ENCODE data around the gene ITGB1. TPM values are rescaled to one million over a fixed set of nuclear protein-coding genes. Genes with fewer than 3 reads are reported as not detected.

Gene ITGB1
- total RNA-seq, 1 experiment from 2014 or later = 317 TPM

GRCh38 chr10:32953277-32953927 lies 4.6 kb downstream of the ITGB1 start (continued):
- TF ChIP-seq ATF2 (CRISPR knock-in tag; IDR thresholded peaks at IDR 0.05; ENCODE audit: borderline replicate concordance, low read depth) (no peak), ZNF423 (CRISPR knock-in tag; IDR thresholded peaks at IDR 0.05) (no peak)

- CTCF ChIA-PET = no interaction called here
- POLR2A ChIA-PET = interaction anchor here (1.4 kb wide), 1 partner anchor 14 kb away, joined by 3 read pairs; no protein-coding TSS in a partner anchor
Measured at GRCh38 chr10:32952541-32953276, 5.3 kb downstream of the ITGB1 start.

GRCh38 chr10:32952094-32952493 lies 5.9 kb downstream of the ITGB1 start:
- Mint-ChIP-seq H3K36me3 (no peaks in the 10 kb centered on the region), H3K4me1 (peaks cover 89% of the 10 kb centered on the region), H3K4me3 (peak overlapping the region; percentile 69), H3K27ac (peak overlapping the region; percentile 94), H3K9me3 (no peaks in the 10 kb centered on the region), H3K27me3 (ENCODE audit: low read depth) (no peaks in the 10 kb centered on the region)
- ATAC-seq (no peak), DNase-seq (ENCODE audit: low spot score) (no peak)
- TF ChIP-seq GRHL2 (CRISPR knock-in tag; IDR thresholded peaks at IDR 0.05; ENCODE audit: insufficient replicate concordance, severe bottlenecking) = no peak
- no peak for TF ChIP-seq FOXP4 (CRISPR knock-in tag; IDR thresholded peaks at IDR 0.05)
- no peak for TF ChIP-seq ZNF263 (CRISPR knock-in tag; IDR thresholded peaks at IDR 0.05; ENCODE audit: low read depth)
- TF ChIP-seq ATF1 (CRISPR knock-in tag; IDR thresholded peaks at IDR 0.05) = no peak
- TF ChIP-seq ZNF671 (CRISPR knock-in tag; IDR thresholded peaks at IDR 0.05) = no peak
- no peak for TF ChIP-seq RORB (CRISPR knock-in tag; IDR thresholded peaks at IDR 0.05)
- TF ChIP-seq ZNF232 (CRISPR knock-in tag; IDR thresholded peaks at IDR 0.05) = no peak
- TF ChIP-seq FOXP1 (CRISPR knock-in tag; IDR thresholded peaks at IDR 0.05; ENCODE audit: borderline replicate concordance) = no peak
- no peak for TF ChIP-seq MYBL2 (CRISPR knock-in tag; IDR thresholded peaks at IDR 0.05)
- TF ChIP-seq PRRX2 (CRISPR knock-in tag; IDR thresholded peaks at IDR 0.05) = no peak
- no peak for TF ChIP-seq ZNF416 (CRISPR knock-in tag; IDR thresholded peaks at IDR 0.05)
- no peak for TF ChIP-seq JAZF1 (CRISPR knock-in tag; IDR thresholded peaks at IDR 0.05)
- ChIA-PET CTCF (no interaction called here), POLR2A (interaction anchor here (1.4 to 1.8 kb wide), 2 partner anchors 8 to 14 kb away, joined by 3 to 4 read pairs; no protein-coding TSS in a partner anchor)

More at GRCh38 chr10:32952541-32953276, 5.3 kb downstream of the ITGB1 start:
- Mint-ChIP-seq H3K4me3 (peak overlapping the region; percentile 69), H3K27ac (peak overlapping the region; percentile 94), H3K9me3 (no peaks in the 10 kb centered on the region), H3K4me1 (peaks cover 84% of the 10 kb centered on the region), H3K36me3 (no peaks in the 10 kb centered on the region), H3K27me3 (ENCODE audit: low read depth) (no peaks in the 10 kb centered on the region)
- no peak for TF ChIP-seq E2F5 (CRISPR knock-in tag; IDR thresholded peaks at IDR 0.05)
- no peak for TF ChIP-seq CTCF (IDR thresholded peaks at IDR 0.05)
- DNase-seq (ENCODE audit: low spot score) = no peak
- no peak for ATAC-seq

All from WTC11 (cell line).